CD4-positive, alpha-beta T cell treated with Interleukin-10 for 1 hour (primary cell): ENCODE data around the gene PATL2.
"Not testable (repeated sequence)": the region's sequence is repeated elsewhere in the genome, so short reads cannot be mapped to it uniquely, and the experiment has no call there.

Source experiments
- DNase-seq: peaks from one replicate; pipeline ENCODE4 v3.0.0-alpha.2; 2020

PATL2 gene

GRCh38 chr15:44646460-44646859, 64.7 kb downstream of the PATL2 start:
- no peak for DNase-seq

GRCh38 chr15:44641651-44642050, 69.5 kb downstream of the PATL2 start:
- DNase-seq: no peak

- DNase-seq: no peak
Measured at GRCh38 chr15:44636976-44637375, 74.1 kb downstream of the PATL2 start.

- DNase-seq: no peak
Measured at GRCh38 chr15:44633603-44634002, 77.5 kb downstream of the PATL2 start.

GRCh38 chr15:44625286-44625685, 85.8 kb downstream of the PATL2 start:
- not testable (repeated sequence) for DNase-seq

GRCh38 chr15:44623178-44623577, 87.9 kb downstream of the PATL2 start:
- DNase-seq: no peak

- no peak for DNase-seq
Measured at GRCh38 chr15:44620081-44620480, 91.0 kb downstream of the PATL2 start.

GRCh38 chr15:44616974-44617373, 94.1 kb downstream of the PATL2 start:
- no peak for DNase-seq
